ENCODE measurements around the gene NTM.

NTM gene

GRCh38 chr11:131628739-131629138 lies 258.3 kb downstream of the NTM start:
- H3K9ac ChIP-seq (ENCODE audit: insufficient read length): no peak overlapping the region
- TF ChIP-seq EZH2 (IDR thresholded peaks at IDR 0.05) (no peak), FOXP2 (optimal IDR thresholded peaks at IDR 0.05; ENCODE audit: control extremely low read depth, extremely low read length, insufficient read depth) (no peak), POLR2AphosphoS5 (IDR thresholded peaks at IDR 0.05; ENCODE audit: borderline replicate concordance, low read depth, low read length) (no peak)
- DNase-seq (ENCODE audit: low read depth, low spot score): no peak
- no peak overlapping the region for H3K4me3 ChIP-seq
- no peaks in the 10 kb centered on the region for H3K36me3 ChIP-seq (ENCODE audit: insufficient read depth, low read length)
- no peaks in the 10 kb centered on the region for H3K9me3 ChIP-seq (ENCODE audit: low read depth, low read length)
- no peak overlapping the region for H3K27ac ChIP-seq

- Histone ChIP-seq H3K36me3 (ENCODE audit: insufficient read depth, low read length) (no peaks in the 10 kb centered on the region), H3K9ac (ENCODE audit: insufficient read length) (no peak overlapping the region), H3K4me3 (no peak overlapping the region), H3K27ac (no peak overlapping the region), H3K9me3 (ENCODE audit: low read depth, low read length) (no peaks in the 10 kb centered on the region)
- DNase-seq (ENCODE audit: low read depth, low spot score): no peak
- TF ChIP-seq POLR2AphosphoS5 (IDR thresholded peaks at IDR 0.05; ENCODE audit: borderline replicate concordance, low read depth, low read length) (no peak), EZH2 (IDR thresholded peaks at IDR 0.05) (no peak), FOXP2 (optimal IDR thresholded peaks at IDR 0.05; ENCODE audit: control extremely low read depth, extremely low read length, insufficient read depth) (no peak)
These were observed 259.6 kb downstream of the NTM start for GRCh38 chr11:131629925-131630540.

DNA sequence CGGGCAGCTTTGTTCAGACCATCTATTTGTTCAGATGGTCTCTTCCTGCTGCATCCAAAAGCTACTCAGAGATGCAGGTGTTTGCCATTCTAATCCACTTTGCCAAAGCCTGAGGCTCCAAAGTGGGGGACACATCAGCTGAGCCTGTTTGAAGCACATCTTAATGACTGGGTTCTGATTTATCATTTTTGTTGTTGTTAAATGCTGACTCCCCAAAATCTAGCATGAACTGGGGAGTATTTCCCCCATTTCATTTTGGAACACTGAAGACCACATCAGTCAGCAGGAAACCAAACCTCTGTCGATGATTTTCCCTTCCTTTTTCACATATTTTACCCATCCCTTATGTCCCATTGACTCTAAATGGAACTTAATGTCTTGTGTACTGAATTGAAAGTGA lies 262.6 kb downstream of the NTM start:
- H3K27ac ChIP-seq: no peak overlapping the region
- no peaks in the 10 kb centered on the region for H3K36me3 ChIP-seq (ENCODE audit: insufficient read depth, low read length)
- TF ChIP-seq FOXP2 (optimal IDR thresholded peaks at IDR 0.05; ENCODE audit: control extremely low read depth, extremely low read length, insufficient read depth): no peak
- no peak for TF ChIP-seq POLR2AphosphoS5 (IDR thresholded peaks at IDR 0.05; ENCODE audit: borderline replicate concordance, low read depth, low read length)
- TF ChIP-seq EZH2 (IDR thresholded peaks at IDR 0.05): no peak
- H3K4me3 ChIP-seq: no peak overlapping the region
- no peaks in the 10 kb centered on the region for H3K9me3 ChIP-seq (ENCODE audit: low read depth, low read length)
- H3K9ac ChIP-seq (ENCODE audit: insufficient read length): no peak overlapping the region
- no peak for DNase-seq (ENCODE audit: low read depth, low spot score)

DNA sequence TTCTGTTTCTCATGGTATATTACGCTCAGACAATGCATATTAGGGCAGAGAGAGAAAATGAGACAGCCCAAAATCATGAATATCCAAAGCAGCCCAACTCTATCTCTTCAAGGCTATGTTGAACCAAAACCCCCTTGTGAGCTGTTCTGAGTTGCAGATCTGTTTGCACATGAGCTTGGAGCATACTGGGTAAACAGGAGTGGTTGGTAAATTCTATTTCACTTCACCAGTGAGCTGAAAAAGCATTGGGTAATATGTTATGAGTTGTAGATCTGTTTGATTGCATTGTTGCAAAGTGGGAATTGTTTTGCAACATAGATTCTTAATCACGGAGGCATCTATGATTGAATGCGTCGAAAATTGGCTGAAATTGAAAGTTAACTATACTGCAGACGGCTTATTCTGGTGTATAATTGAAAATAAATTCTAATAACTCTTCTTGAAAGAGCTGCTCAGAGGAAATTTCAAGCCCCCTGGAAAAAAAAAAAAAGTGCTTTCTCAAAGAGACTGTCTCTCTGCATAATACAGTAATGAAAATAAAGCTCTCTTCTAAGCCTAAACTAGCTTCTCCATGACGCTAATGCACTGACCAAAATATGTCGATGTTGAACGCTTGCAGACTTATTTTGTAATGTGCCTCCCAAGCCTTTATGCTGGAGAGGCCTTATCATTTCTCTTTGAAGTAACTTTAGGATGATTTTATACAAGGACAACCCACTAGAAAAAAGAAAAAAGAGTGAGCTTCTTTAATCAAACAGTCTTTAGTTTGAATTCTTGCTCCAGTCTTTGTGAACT lies 263.7 kb downstream of the NTM start:
- TF ChIP-seq POLR2AphosphoS5 (IDR thresholded peaks at IDR 0.05; ENCODE audit: borderline replicate concordance, low read depth, low read length) (no peak), FOXP2 (optimal IDR thresholded peaks at IDR 0.05; ENCODE audit: control extremely low read depth, extremely low read length, insufficient read depth) (no peak), EZH2 (IDR thresholded peaks at IDR 0.05) (no peak)
- no peak overlapping the region for H3K4me3 ChIP-seq
- DNase-seq (ENCODE audit: low read depth, low spot score): no peak
- H3K9ac ChIP-seq (ENCODE audit: insufficient read length): no peak overlapping the region
- H3K27ac ChIP-seq: no peak overlapping the region
- no peaks in the 10 kb centered on the region for H3K9me3 ChIP-seq (ENCODE audit: low read depth, low read length)
- H3K36me3 ChIP-seq (ENCODE audit: insufficient read depth, low read length): no peaks in the 10 kb centered on the region

- no peak overlapping the region for H3K27ac ChIP-seq
- no peak overlapping the region for H3K4me3 ChIP-seq
- H3K36me3 ChIP-seq (ENCODE audit: insufficient read depth, low read length): no peaks in the 10 kb centered on the region
- no peak for DNase-seq (ENCODE audit: low read depth, low spot score)
- H3K9ac ChIP-seq (ENCODE audit: insufficient read length): no peak overlapping the region
- no peaks in the 10 kb centered on the region for H3K9me3 ChIP-seq (ENCODE audit: low read depth, low read length)
- TF ChIP-seq POLR2AphosphoS5 (IDR thresholded peaks at IDR 0.05; ENCODE audit: borderline replicate concordance, low read depth, low read length): no peak
- no peak for TF ChIP-seq EZH2 (IDR thresholded peaks at IDR 0.05)
- TF ChIP-seq FOXP2 (optimal IDR thresholded peaks at IDR 0.05; ENCODE audit: control extremely low read depth, extremely low read length, insufficient read depth): no peak
These were observed 267.2 kb downstream of the NTM start for GRCh38 chr11:131637469-131638175.

GRCh38 chr11:131638889-131639288 lies 268.5 kb downstream of the NTM start:
- no peak overlapping the region for H3K27ac ChIP-seq
- H3K9ac ChIP-seq (ENCODE audit: insufficient read length): no peak overlapping the region
- H3K4me3 ChIP-seq: no peak overlapping the region
- TF ChIP-seq EZH2 (IDR thresholded peaks at IDR 0.05): no peak
- TF ChIP-seq FOXP2 (optimal IDR thresholded peaks at IDR 0.05; ENCODE audit: control extremely low read depth, extremely low read length, insufficient read depth): no peak
- no peak for TF ChIP-seq POLR2AphosphoS5 (IDR thresholded peaks at IDR 0.05; ENCODE audit: borderline replicate concordance, low read depth, low read length)
- H3K36me3 ChIP-seq (ENCODE audit: insufficient read depth, low read length): no peaks in the 10 kb centered on the region
- no peak for DNase-seq (ENCODE audit: low read depth, low spot score)
- H3K9me3 ChIP-seq (ENCODE audit: low read depth, low read length): no peaks in the 10 kb centered on the region

- TF ChIP-seq FOXP2 (optimal IDR thresholded peaks at IDR 0.05; ENCODE audit: control extremely low read depth, extremely low read length, insufficient read depth): no peak
- TF ChIP-seq EZH2 (IDR thresholded peaks at IDR 0.05): no peak
- DNase-seq (ENCODE audit: low read depth, low spot score): no peak
- no peak overlapping the region for H3K27ac ChIP-seq
- H3K4me3 ChIP-seq: no peak overlapping the region
- no peaks in the 10 kb centered on the region for H3K36me3 ChIP-seq (ENCODE audit: insufficient read depth, low read length)
- no peak overlapping the region for H3K9ac ChIP-seq (ENCODE audit: insufficient read length)
- no peaks in the 10 kb centered on the region for H3K9me3 ChIP-seq (ENCODE audit: low read depth, low read length)
These were observed 269.9 kb downstream of the NTM start for GRCh38 chr11:131640320-131640719.

GRCh38 chr11:131642756-131643531 lies 272.5 kb downstream of the NTM start:
- no peak for DNase-seq (ENCODE audit: low read depth, low spot score)
- TF ChIP-seq FOXP2 (optimal IDR thresholded peaks at IDR 0.05; ENCODE audit: control extremely low read depth, extremely low read length, insufficient read depth) (no peak), EZH2 (IDR thresholded peaks at IDR 0.05) (no peak), POLR2AphosphoS5 (IDR thresholded peaks at IDR 0.05; ENCODE audit: borderline replicate concordance, low read depth, low read length) (no peak)
- Histone ChIP-seq H3K36me3 (ENCODE audit: insufficient read depth, low read length) (no peaks in the 10 kb centered on the region), H3K9ac (ENCODE audit: insufficient read length) (no peak overlapping the region), H3K4me3 (no peak overlapping the region), H3K27ac (no peak overlapping the region), H3K9me3 (ENCODE audit: low read depth, low read length) (no peaks in the 10 kb centered on the region)
